HepG2 (cell line): ENCODE results near the gene AK9. TPM values are rescaled to one million over a fixed set of nuclear protein-coding genes. Genes with fewer than 3 reads are reported as not detected.

Experiments
- CCDC6 ChIP-seq: sonication (generic); formaldehyde crosslinking; IDR thresholded peaks from 2 replicates; pipeline ENCODE4 v1.8.1; 2022; ENCODE audit warnings: mild to moderate bottlenecking, missing genetic modification reagents, moderate library complexity
- EED ChIP-seq: sonication (generic); formaldehyde crosslinking; IDR thresholded peaks from 2 replicates; pipeline ENCODE4 v1.5.0; 2020; ENCODE audit warnings: mild to moderate bottlenecking, missing genetic modification reagents
- ELF1 ChIP-seq: sonication (generic); formaldehyde crosslinking; IDR thresholded peaks from 2 replicates; pipeline ENCODE4 v1.4.0; 2020; ENCODE audit warnings: missing genetic modification reagents
- ESRRA ChIP-seq: sonication (generic); formaldehyde crosslinking; IDR thresholded peaks from 2 replicates; pipeline ENCODE4 v1.5.1; 2020; ENCODE audit warnings: mild to moderate bottlenecking, low read depth, missing genetic modification reagents
- ETV6 ChIP-seq: sonication (generic); formaldehyde crosslinking; conservative IDR thresholded peaks from 2 replicates; pipeline ENCODE4 v1.4.0; 2020; ENCODE audit warnings: missing genetic modification reagents
- HHEX ChIP-seq: IDR thresholded peaks from 2 replicates; pipeline ENCODE4 v1.6.1; 2016; ENCODE audit warnings: control low read depth
- ISL2 ChIP-seq: sonication (generic); formaldehyde crosslinking; IDR thresholded peaks from 2 replicates; pipeline ENCODE4 v1.5.0; 2020; ENCODE audit warnings: missing genetic modification reagents
- NR2F2 ChIP-seq: IDR thresholded peaks from 2 replicates; pipeline ENCODE4 v1.6.1; 2012; ENCODE audit warnings: low read depth, inconsistent platforms, borderline replicate concordance
- RARG ChIP-seq: sonication (generic); formaldehyde crosslinking; IDR thresholded peaks from 2 replicates; pipeline ENCODE4 v1.4.0; 2020; ENCODE audit warnings: low read depth, mild to moderate bottlenecking, missing genetic modification reagents
- SAFB2 ChIP-seq: sonication (generic); formaldehyde crosslinking; IDR thresholded peaks from 2 replicates; pipeline ENCODE4 v1.5.1; 2020; ENCODE audit warnings: missing genetic modification reagents, low read depth, mild to moderate bottlenecking, borderline replicate concordance
- SNAPC2 ChIP-seq: sonication (generic); formaldehyde crosslinking; IDR thresholded peaks from 2 replicates; pipeline ENCODE4 v1.8.1; 2022; ENCODE audit warnings: mild to moderate bottlenecking, missing genetic modification reagents
- TCF7 ChIP-seq: sonication (generic); IDR thresholded peaks from 2 replicates; pipeline ENCODE4 v1.6.1; 2016; ENCODE audit warnings: antibody characterized with exemption, low read depth
- ZFP1 ChIP-seq: IDR thresholded peaks from 2 replicates; pipeline ENCODE4 v1.6.1; 2016
- ZFP36 ChIP-seq: fragments of 150-350 bp; IDR thresholded peaks from 2 replicates; pipeline ENCODE4 v1.6.1; 2018; ENCODE audit warnings: borderline replicate concordance, low read length, low read depth; ENCODE audit not compliant: partially characterized antibody
- ZKSCAN8 ChIP-seq: IDR thresholded peaks from 2 replicates; pipeline ENCODE4 v1.6.1; 2016; ENCODE audit warnings: borderline replicate concordance, missing genetic modification reagents, missing compliant biosample characterization
- ZNF101 ChIP-seq: sonication (generic); formaldehyde crosslinking; IDR thresholded peaks from 2 replicates; pipeline ENCODE4 v1.4.0; 2020; ENCODE audit warnings: mild to moderate bottlenecking, low read depth, missing genetic modification reagents, borderline replicate concordance
- ZNF12 ChIP-seq: sonication (generic); formaldehyde crosslinking; IDR thresholded peaks from 2 replicates; pipeline ENCODE4 v1.5.0; 2020; ENCODE audit warnings: missing genetic modification reagents
- ZNF143 ChIP-seq: sonication (generic); formaldehyde crosslinking; IDR thresholded peaks from 2 replicates; pipeline ENCODE4 v1.4.0; 2020; ENCODE audit warnings: missing genetic modification reagents
- ZNF564 ChIP-seq: sonication (generic); formaldehyde crosslinking; IDR thresholded peaks from 2 replicates; pipeline ENCODE4 v1.8.1; 2023; ENCODE audit warnings: mild to moderate bottlenecking, missing genetic modification reagents
- ZNF709 ChIP-seq: sonication (generic); formaldehyde crosslinking; IDR thresholded peaks from 2 replicates; pipeline ENCODE4 v1.5.0; 2020; ENCODE audit warnings: mild to moderate bottlenecking, missing genetic modification reagents
- polyA plus RNA-seq, 8 experiments: library from polyadenylated mRNA; depleted of rRNA in 3 of 8; stranded (reverse) in 7 of 8; unstranded in 1 of 8; fragments of >200 nt; fragmentation: Illumina TruSeq in 4 of 8; extraction: Trizol in 4 of 8; gene quantifications; 2 replicates each; pipeline versions ENCODE4 v1.2.1 to v1.2.3, GENCODE V29; 2011 to 2016; ENCODE audit warnings: low read depth in 4 of 8, missing spikeins in 1 of 8, mixed read lengths in 1 of 8; ENCODE audit not compliant: insufficient read depth in 1 of 8
- total RNA-seq, 5 experiments: library from RNA; depleted of rRNA; stranded (reverse); fragments of >200 nt; fragmentation: Illumina TruSeq; extraction: Trizol; gene quantifications; 2 replicates each; pipeline ENCODE4 v1.2.3, GENCODE V29; 2016; ENCODE audit warnings: low read depth in 1 of 5
- TF ChIP-seq, protein P1 (sequence below): IDR thresholded peaks from 2 replicates; pipeline ENCODE4 v1.6.1; 2016; ENCODE audit warnings: missing compliant biosample characterization, missing genetic modification reagents, borderline replicate concordance
- TF ChIP-seq, protein P2 (sequence below): conservative IDR thresholded peaks from 2 replicates; pipeline ENCODE4 v1.6.1; 2018; ENCODE audit warnings: missing genetic modification reagents
- TF ChIP-seq, protein P3 (sequence below): sonication (generic); formaldehyde crosslinking; IDR thresholded peaks from 2 replicates; pipeline ENCODE4 v1.4.0; 2020; ENCODE audit warnings: missing genetic modification reagents
- TF ChIP-seq, protein P4 (sequence below): sonication (generic); formaldehyde crosslinking; IDR thresholded peaks from 2 replicates; pipeline ENCODE4 v1.5.1; 2020; ENCODE audit warnings: missing genetic modification reagents, mild to moderate bottlenecking, borderline replicate concordance

AK9 gene
- total and polyA plus RNA-seq, 2 of the 13 experiments (the other 11 are each of a cell fraction or from before 2014, with no cell fraction given): 3.2 to 4.8 TPM

DNA sequence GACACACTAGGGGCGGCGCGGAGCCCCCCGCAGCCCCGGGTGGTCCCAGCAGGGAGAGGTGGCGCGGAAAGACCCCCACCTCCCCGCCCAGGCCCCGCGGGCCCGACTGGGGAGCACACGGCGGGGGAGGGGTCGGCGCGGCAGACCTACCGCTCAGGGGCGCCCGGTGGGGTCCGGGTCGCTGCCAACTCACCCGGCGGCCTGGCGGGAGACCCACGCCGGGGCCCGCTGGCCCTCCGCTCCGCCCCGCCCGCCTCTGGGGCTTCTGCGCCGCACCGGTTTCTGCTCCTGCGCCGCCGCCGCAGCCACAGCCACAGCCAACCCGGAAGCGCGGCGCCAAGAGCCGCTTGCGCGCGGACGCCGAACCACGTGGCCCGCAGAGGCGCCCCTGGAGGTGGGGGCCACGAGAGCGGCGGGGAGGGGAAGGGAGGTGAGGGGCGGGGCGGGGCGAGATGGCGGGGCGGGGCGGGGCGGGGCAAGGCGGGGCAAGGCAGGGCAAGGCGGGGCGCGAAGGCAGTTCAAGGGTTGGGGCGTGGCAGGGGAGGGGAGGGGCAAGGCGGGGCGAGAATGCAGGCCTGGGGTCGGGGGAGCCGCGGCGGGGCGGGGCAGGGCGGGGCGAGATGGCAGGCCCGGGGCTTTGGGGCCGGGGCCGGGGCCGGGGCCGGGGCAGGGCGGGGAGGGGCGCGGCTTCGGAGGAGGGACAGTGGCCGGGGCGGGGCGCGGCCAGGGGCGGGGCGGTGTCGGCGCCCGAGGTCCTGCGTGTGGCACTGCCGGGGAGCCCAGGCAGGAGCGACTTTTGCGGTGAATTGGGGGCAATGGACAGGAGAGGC, 207.9 kb downstream of the AK9 start, which contains the start of gene ZBTB24 (continued):
- TF ChIP-seq ETV6 (CRISPR knock-in tag): no peak
- TF ChIP-seq ESRRA (CRISPR knock-in tag): no peak
- no peak for TF ChIP-seq ISL2 (CRISPR knock-in tag)
- TF ChIP-seq RARG (CRISPR knock-in tag): no peak
- TF ChIP-seq HHEX (CRISPR knock-in tag): no peak
- no peak for TF ChIP-seq ZKSCAN8 (CRISPR knock-in tag)
- TF ChIP-seq TCF7: no peak
- TF ChIP-seq ZNF564: no peak
- no peak for TF ChIP-seq EED
- peak; percentile 79; the same call in 1 of the 2 replicates for TF ChIP-seq CCDC6
- no peak for TF ChIP-seq ZNF101
- no peak; the same call in 1 of the 2 replicates for TF ChIP-seq SAFB2 (CRISPR knock-in tag)
- no peak for TF ChIP-seq NR2F2
- TF ChIP-seq ELF1 (CRISPR knock-in tag): peak; percentile 91
- 0 out of 2 replicates have a peak, but pooled peaks have one; percentile 48 for TF ChIP-seq SNAPC2 (CRISPR knock-in tag)
- TF ChIP-seq ZNF143 (CRISPR knock-in tag): no peak
- no peak for TF ChIP-seq ZFP36
- TF ChIP-seq, protein P1, sequence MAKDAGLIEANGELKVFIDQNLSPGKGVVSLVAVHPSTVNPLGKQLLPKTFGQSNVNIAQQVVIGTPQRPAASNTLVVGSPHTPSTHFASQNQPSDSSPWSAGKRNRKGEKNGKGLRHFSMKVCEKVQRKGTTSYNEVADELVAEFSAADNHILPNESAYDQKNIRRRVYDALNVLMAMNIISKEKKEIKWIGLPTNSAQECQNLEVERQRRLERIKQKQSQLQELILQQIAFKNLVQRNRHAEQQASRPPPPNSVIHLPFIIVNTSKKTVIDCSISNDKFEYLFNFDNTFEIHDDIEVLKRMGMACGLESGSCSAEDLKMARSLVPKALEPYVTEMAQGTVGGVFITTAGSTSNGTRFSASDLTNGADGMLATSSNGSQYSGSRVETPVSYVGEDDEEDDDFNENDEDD (CRISPR knock-in tag): peak; percentile 88; the same call in 1 of the 2 replicates
- TF ChIP-seq, protein P2, sequence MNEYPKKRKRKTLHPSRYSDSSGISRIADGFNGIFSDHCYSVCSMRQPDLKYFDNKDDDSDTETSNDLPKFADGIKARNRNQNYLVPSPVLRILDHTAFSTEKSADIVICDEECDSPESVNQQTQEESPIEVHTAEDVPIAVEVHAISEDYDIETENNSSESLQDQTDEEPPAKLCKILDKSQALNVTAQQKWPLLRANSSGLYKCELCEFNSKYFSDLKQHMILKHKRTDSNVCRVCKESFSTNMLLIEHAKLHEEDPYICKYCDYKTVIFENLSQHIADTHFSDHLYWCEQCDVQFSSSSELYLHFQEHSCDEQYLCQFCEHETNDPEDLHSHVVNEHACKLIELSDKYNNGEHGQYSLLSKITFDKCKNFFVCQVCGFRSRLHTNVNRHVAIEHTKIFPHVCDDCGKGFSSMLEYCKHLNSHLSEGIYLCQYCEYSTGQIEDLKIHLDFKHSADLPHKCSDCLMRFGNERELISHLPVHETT (CRISPR knock-in tag): no peak
- TF ChIP-seq ZNF12 (CRISPR knock-in tag): no peak
- peak; percentile 81; the same call in 1 of the 2 replicates for TF ChIP-seq ZNF709 (CRISPR knock-in tag)
- TF ChIP-seq, protein P3, sequence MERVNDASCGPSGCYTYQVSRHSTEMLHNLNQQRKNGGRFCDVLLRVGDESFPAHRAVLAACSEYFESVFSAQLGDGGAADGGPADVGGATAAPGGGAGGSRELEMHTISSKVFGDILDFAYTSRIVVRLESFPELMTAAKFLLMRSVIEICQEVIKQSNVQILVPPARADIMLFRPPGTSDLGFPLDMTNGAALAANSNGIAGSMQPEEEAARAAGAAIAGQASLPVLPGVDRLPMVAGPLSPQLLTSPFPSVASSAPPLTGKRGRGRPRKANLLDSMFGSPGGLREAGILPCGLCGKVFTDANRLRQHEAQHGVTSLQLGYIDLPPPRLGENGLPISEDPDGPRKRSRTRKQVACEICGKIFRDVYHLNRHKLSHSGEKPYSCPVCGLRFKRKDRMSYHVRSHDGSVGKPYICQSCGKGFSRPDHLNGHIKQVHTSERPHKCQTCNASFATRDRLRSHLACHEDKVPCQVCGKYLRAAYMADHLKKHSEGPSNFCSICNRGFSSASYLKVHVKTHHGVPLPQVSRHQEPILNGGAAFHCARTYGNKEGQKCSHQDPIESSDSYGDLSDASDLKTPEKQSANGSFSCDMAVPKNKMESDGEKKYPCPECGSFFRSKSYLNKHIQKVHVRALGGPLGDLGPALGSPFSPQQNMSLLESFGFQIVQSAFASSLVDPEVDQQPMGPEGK: peak; percentile 93
- TF ChIP-seq, protein P4, sequence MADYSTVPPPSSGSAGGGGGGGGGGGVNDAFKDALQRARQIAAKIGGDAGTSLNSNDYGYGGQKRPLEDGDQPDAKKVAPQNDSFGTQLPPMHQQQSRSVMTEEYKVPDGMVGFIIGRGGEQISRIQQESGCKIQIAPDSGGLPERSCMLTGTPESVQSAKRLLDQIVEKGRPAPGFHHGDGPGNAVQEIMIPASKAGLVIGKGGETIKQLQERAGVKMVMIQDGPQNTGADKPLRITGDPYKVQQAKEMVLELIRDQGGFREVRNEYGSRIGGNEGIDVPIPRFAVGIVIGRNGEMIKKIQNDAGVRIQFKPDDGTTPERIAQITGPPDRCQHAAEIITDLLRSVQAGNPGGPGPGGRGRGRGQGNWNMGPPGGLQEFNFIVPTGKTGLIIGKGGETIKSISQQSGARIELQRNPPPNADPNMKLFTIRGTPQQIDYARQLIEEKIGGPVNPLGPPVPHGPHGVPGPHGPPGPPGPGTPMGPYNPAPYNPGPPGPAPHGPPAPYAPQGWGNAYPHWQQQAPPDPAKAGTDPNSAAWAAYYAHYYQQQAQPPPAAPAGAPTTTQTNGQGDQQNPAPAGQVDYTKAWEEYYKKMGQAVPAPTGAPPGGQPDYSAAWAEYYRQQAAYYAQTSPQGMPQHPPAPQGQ (CRISPR knock-in tag): no peak
- no peak for TF ChIP-seq ZFP1 (CRISPR knock-in tag)
